Neuronal stem cell (in vitro differentiated cells): ENCODE measurements around the gene GJB5. TPM values are rescaled to one million over a fixed set of nuclear protein-coding genes. Genes with fewer than 3 reads are reported as not detected.

Experiments used
- DNase-seq: peaks from one replicate; pipeline ENCODE4 v3.0.0-alpha.2; 2013; ENCODE audit warnings: low spot score
- H2AFZ ChIP-seq: one replicate; pipeline ENCODE4 v1.6.1; 2013; ENCODE audit warnings: mild to moderate bottlenecking, low read length, inconsistent platforms
- H2AK5ac ChIP-seq: 2 replicates; pipeline ENCODE4 v1.6.1; 2013; ENCODE audit warnings: low read depth, mild to moderate bottlenecking, inconsistent platforms, low read length, moderate library complexity, mixed read lengths
- H2BK120ac ChIP-seq: 2 replicates; pipeline ENCODE4 v1.6.1; 2013; ENCODE audit warnings: low read depth, mild to moderate bottlenecking, inconsistent platforms, low read length, moderate library complexity, mixed read lengths
- H2BK12ac ChIP-seq: one replicate; pipeline ENCODE4 v1.6.1; 2013; ENCODE audit warnings: low read length, inconsistent platforms
- H2BK15ac ChIP-seq: 2 replicates; pipeline ENCODE4 v1.6.1; 2013; ENCODE audit warnings: mild to moderate bottlenecking, low read length, inconsistent platforms, mixed read lengths
- H2BK5ac ChIP-seq: one replicate; pipeline ENCODE4 v1.6.1; 2013; ENCODE audit warnings: inconsistent platforms, mild to moderate bottlenecking, low read length, moderate library complexity
- H3K14ac ChIP-seq: one replicate; pipeline ENCODE4 v1.6.1; 2013; ENCODE audit warnings: low read length, inconsistent platforms
- H3K18ac ChIP-seq: 2 replicates; pipeline ENCODE4 v1.6.1; 2013; ENCODE audit warnings: low read length, inconsistent platforms
- H3K23ac ChIP-seq: 2 replicates; pipeline ENCODE4 v1.6.1; 2013; ENCODE audit warnings: low read depth, mild to moderate bottlenecking, mixed read lengths, low read length, inconsistent platforms; ENCODE audit not compliant: poor library complexity
- H3K27ac ChIP-seq: replicated peaks from 3 replicates; pipeline ENCODE4 v1.5.1; 2013; ENCODE audit warnings: low read length, inconsistent platforms
- H3K27me3 ChIP-seq, 3 experiments: 2 replicates each; pipeline ENCODE4 v1.6.1; 2013; ENCODE audit warnings: low read length in 3 of 3, mild to moderate bottlenecking in 2 of 3, inconsistent platforms in 1 of 3, low read depth in 1 of 3, mixed read lengths in 1 of 3, moderate library complexity in 1 of 3; ENCODE audit not compliant: control insufficient read depth in 3 of 3, insufficient read depth in 3 of 3
- H3K36me3 ChIP-seq, 2 donors: replicated peaks in 1 of 2; 2 replicates each; pipeline ENCODE4 v1.6.1; 2013; ENCODE audit warnings: low read length in 2 of 2; ENCODE audit not compliant: control insufficient read depth in 2 of 2, insufficient read depth in 2 of 2
- H3K4ac ChIP-seq: 2 replicates; pipeline ENCODE4 v1.6.1; 2013; ENCODE audit warnings: inconsistent platforms, mild to moderate bottlenecking, low read length, moderate library complexity
- H3K4me1 ChIP-seq, 2 donors: 1 replicate in 1 of 2; 2 replicates in 1 of 2; pipeline ENCODE4 v1.6.1; 2013; ENCODE audit warnings: low read length in 2 of 2, low read depth in 1 of 2; ENCODE audit not compliant: control insufficient read depth in 2 of 2, insufficient read depth in 1 of 2
- H3K4me2 ChIP-seq: one replicate; pipeline ENCODE4 v1.6.1; 2013; ENCODE audit warnings: mild to moderate bottlenecking, low read length, inconsistent platforms; ENCODE audit not compliant: insufficient read depth, poor library complexity, severe bottlenecking
- H3K4me3 ChIP-seq, 2 donors: 2 replicates each; pipeline ENCODE4 v1.5.1; 2013; ENCODE audit warnings: low read length in 2 of 2, mild to moderate bottlenecking in 2 of 2, inconsistent platforms in 1 of 2, moderate library complexity in 1 of 2
- H3K79me1 ChIP-seq: one replicate; pipeline ENCODE4 v1.6.1; 2013; ENCODE audit warnings: low read depth, mild to moderate bottlenecking, inconsistent platforms, low read length, moderate library complexity
- H3K9ac ChIP-seq: one replicate; pipeline ENCODE4 v1.6.1; 2013; ENCODE audit warnings: mild to moderate bottlenecking, low read depth, low read length, inconsistent platforms; ENCODE audit not compliant: poor library complexity
- H3K9me3 ChIP-seq, 2 donors: replicated peaks in 1 of 2; 2 replicates each; pipeline versions ENCODE3 to v1.6.1; 2013; ENCODE audit warnings: low read length in 2 of 2, mild to moderate bottlenecking in 2 of 2, inconsistent platforms in 1 of 2, low read depth in 1 of 2, mixed read lengths in 1 of 2, moderate library complexity in 1 of 2; ENCODE audit not compliant: control insufficient read depth in 2 of 2, insufficient read depth in 1 of 2
- H4K8ac ChIP-seq: one replicate; pipeline ENCODE4 v1.6.1; 2013; ENCODE audit warnings: low read depth, mild to moderate bottlenecking, inconsistent platforms, low read length, moderate library complexity
- H4K91ac ChIP-seq: one replicate; pipeline ENCODE4 v1.6.1; 2013; ENCODE audit warnings: low read length, low read depth, mild to moderate bottlenecking, inconsistent platforms; ENCODE audit not compliant: poor library complexity
- WGBS, 2 donors: extraction: QIAGEN DNeasy Blood & Tissue Kit; methylation state at CpG; one replicate each; pipeline ENCODE4 v1.1.7; 2013; ENCODE audit warnings: missing lambda C conversion rate in 2 of 2, mixed read lengths in 1 of 2; ENCODE audit not compliant: insufficient read length in 2 of 2, insufficient replicate concordance in 1 of 2; ENCODE audit errors: extremely low coverage in 2 of 2; 5-methylcytosine and 5-hydroxymethylcytosine counted together
- polyA plus RNA-seq, 2 experiments: library from polyadenylated mRNA; stranded (reverse); fragments of 200-250 nt; gene quantifications; one replicate each; pipeline ENCODE4 v1.2.3, GENCODE V29; 2013

GJB5 gene
- polyA plus RNA-seq (2013, experiment 1 of 2) = 0.03 TPM
- 0.07 TPM for polyA plus RNA-seq (2013, experiment 2 of 2)

- no peak within 1 kb of the TSS for H4K91ac ChIP-seq
- H2BK12ac ChIP-seq = no peak within 1 kb of the TSS
- no peak within 1 kb of the TSS for H3K4me2 ChIP-seq
- peaks cover 0 to 38% (median 0%) of the 10 kb centered on the region in 3 experiments for H3K27me3 ChIP-seq
- no peak within 1 kb of the TSS for H2BK15ac ChIP-seq
- H3K4me1 ChIP-seq = peaks cover 0 to 13% of the 10 kb centered on the region in 2 donors
- no peak within 1 kb of the TSS for H3K4me3 ChIP-seq
- no peak for DNase-seq
- H2AFZ ChIP-seq = no peak within 1 kb of the TSS
- H3K36me3 ChIP-seq = no peaks in the 10 kb centered on the region
- peak within 1 kb of the TSS; percentile 69 for H2BK120ac ChIP-seq
- peak within 1 kb of the TSS; percentile 42 for H3K14ac ChIP-seq
- H3K9ac ChIP-seq = no peak within 1 kb of the TSS
- no peak within 1 kb of the TSS for H3K4ac ChIP-seq
- H3K23ac ChIP-seq = no peak within 1 kb of the TSS
- peak within 1 kb of the TSS; percentile 9 for H2AK5ac ChIP-seq
- H4K8ac ChIP-seq = peak within 1 kb of the TSS; percentile 57
- WGBS, 2 donors = no CpG with 5 or more reads among the region's 13 CpGs
- H2BK5ac ChIP-seq = no peak within 1 kb of the TSS
- H3K27ac ChIP-seq = no peak within 1 kb of the TSS
- H3K9me3 ChIP-seq = no peaks in the 10 kb centered on the region
- H3K18ac ChIP-seq = no peak within 1 kb of the TSS
- H3K79me1 ChIP-seq = no peaks in the 10 kb centered on the region
These were observed at the start of gene GJB5 for GRCh38 chr1:34754964-34755637. TSS of gene GJB5 (plus strand) at chr1:34755047. CDS start at chr1:34757331, 2,284 bp downstream.

- Histone ChIP-seq H2BK120ac (no peak overlapping the region), H2AK5ac (no peak overlapping the region), H3K36me3 (no peaks in the 10 kb centered on the region), H4K91ac (no peak overlapping the region), H2AFZ (no peak overlapping the region), H3K9me3 (no peaks in the 10 kb centered on the region), H3K79me1 (no peaks in the 10 kb centered on the region), H3K18ac (no peak overlapping the region), H3K9ac (no peak overlapping the region), H3K4ac (no peak overlapping the region), H2BK5ac (no peak overlapping the region), H2BK12ac (no peak overlapping the region), H3K4me1 (peaks cover 0 to 2% of the 10 kb centered on the region in 2 donors), H2BK15ac (no peak overlapping the region), H3K27me3 (peaks cover 0 to 14% (median 0%) of the 10 kb centered on the region in 3 experiments), H4K8ac (no peak overlapping the region), H3K4me3 (no peak overlapping the region), H3K14ac (no peak overlapping the region), H3K4me2 (no peak overlapping the region), H3K27ac (no peak overlapping the region), H3K23ac (no peak overlapping the region)
- DNase-seq = no peak
- WGBS, 2 donors = no CpG with 5 or more reads among the region's 3 CpGs
These were observed 49.8 kb upstream of the GJB5 start for GRCh38 chr1:34705077-34705476.

DNA sequence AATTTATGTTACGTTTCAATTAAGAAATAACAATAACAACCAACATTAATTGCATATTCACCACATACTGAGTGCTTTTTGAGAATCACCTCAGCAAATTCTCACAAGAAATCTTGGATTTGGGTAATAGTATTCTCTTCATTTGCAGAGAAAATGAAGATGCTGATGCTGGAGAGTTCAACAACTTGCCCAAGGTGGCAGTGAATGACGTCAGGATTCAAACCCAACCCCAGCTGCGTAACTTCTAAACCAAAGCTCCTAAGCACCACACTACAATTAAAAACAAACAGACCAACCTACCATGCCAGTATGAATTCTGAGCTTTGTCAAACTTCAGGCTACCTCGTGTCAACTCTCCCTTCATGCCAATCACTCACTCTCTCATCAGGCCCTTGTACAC lies 46.7 kb upstream of the GJB5 start:
- Histone ChIP-seq H3K4ac (no peak overlapping the region), H3K4me3 (no peak overlapping the region), H3K9ac (no peak overlapping the region), H2BK12ac (no peak overlapping the region), H4K91ac (no peak overlapping the region), H2BK5ac (no peak overlapping the region), H3K18ac (no peak overlapping the region), H2BK120ac (no peak overlapping the region), H4K8ac (no peak overlapping the region), H2BK15ac (no peak overlapping the region), H3K14ac (no peak overlapping the region), H3K4me2 (no peak overlapping the region), H3K36me3 (no peaks in the 10 kb centered on the region), H2AFZ (no peak overlapping the region), H3K27me3 (peaks cover 0 to 12% (median 0%) of the 10 kb centered on the region in 3 experiments), H3K9me3 (no peaks in the 10 kb centered on the region), H3K27ac (no peak overlapping the region), H2AK5ac (no peak overlapping the region), H3K23ac (no peak overlapping the region), H3K4me1 (peaks cover 0 to 2% of the 10 kb centered on the region in 2 donors), H3K79me1 (no peaks in the 10 kb centered on the region)
- WGBS, 2 donors = no CpG with 5 or more reads among the region's 4 CpGs
- no peak for DNase-seq

DNA sequence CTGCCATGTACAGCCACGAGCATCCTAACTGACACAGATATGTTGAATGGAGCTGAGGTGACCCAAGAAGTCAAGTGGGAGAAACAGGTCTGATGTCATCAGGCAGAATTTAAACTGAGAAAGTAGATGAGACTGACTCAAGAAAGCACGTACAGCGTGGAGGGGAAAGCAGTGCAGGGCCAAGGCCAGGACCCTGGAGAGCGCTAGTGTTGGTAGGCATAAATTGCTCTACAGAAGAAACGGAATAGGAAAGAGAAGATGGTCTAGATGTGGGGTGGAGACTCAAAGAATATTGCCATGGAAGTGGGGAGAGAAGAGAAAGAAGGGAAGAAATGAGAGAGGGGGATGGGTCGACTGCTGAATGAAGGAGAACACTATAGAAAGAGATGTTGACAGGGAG lies 45.3 kb upstream of the GJB5 start:
- no peak overlapping the region for H2BK120ac ChIP-seq
- no peak for DNase-seq
- no CpG with 5 or more reads among the region's 6 CpGs for WGBS, 2 donors
- H3K9me3 ChIP-seq = no peaks in the 10 kb centered on the region
- H2AK5ac ChIP-seq = no peak overlapping the region
- H3K9ac ChIP-seq = no peak overlapping the region
- no peak overlapping the region for H3K18ac ChIP-seq
- peaks cover 0 to 2% of the 10 kb centered on the region in 2 donors for H3K4me1 ChIP-seq
- H3K23ac ChIP-seq = no peak overlapping the region
- H4K91ac ChIP-seq = no peak overlapping the region
- H3K36me3 ChIP-seq = no peaks in the 10 kb centered on the region
- H2BK15ac ChIP-seq = no peak overlapping the region
- H2AFZ ChIP-seq = no peak overlapping the region
- no peak overlapping the region for H2BK12ac ChIP-seq
- no peak overlapping the region for H3K4ac ChIP-seq
- no peak overlapping the region for H3K4me3 ChIP-seq
- H3K14ac ChIP-seq = no peak overlapping the region
- H3K27ac ChIP-seq = no peak overlapping the region
- peaks cover 0 to 15% (median 0%) of the 10 kb centered on the region in 3 experiments for H3K27me3 ChIP-seq
- H3K79me1 ChIP-seq = no peaks in the 10 kb centered on the region
- H4K8ac ChIP-seq = no peak overlapping the region
- no peak overlapping the region for H3K4me2 ChIP-seq
- H2BK5ac ChIP-seq = no peak overlapping the region
